ENCODE data around the gene CHD2.
A peak's percentile ranks its signal among the peaks of the same experiment; 100 is the strongest.

CHD2 gene

DNA sequence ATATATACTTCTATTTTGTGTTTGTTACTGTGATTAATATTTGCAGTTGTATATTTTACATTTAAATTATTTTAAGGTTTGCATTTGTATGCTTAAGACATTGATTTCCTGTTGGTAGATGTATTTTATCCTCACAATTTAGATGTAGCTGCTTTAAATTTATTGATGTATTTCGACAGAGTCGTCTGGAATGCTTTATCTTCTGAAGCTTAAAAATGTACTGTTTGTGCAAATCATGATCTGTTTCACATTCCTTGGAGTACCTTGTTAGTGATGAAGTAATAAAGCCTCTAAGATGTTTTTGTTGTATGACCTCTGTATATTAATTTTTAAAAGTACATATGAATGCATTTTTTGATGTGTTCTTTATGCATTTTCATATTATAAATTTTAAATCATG lies 1.9 kb downstream of the CHD2 start:
- DNase-seq (ENCODE audit: low spot score): no peak
- Histone ChIP-seq H3K4me3 (peak overlapping the region; percentile 73), H3K27ac (peak overlapping the region; percentile 91 to 98)
- TF ChIP-seq, protein P1, sequence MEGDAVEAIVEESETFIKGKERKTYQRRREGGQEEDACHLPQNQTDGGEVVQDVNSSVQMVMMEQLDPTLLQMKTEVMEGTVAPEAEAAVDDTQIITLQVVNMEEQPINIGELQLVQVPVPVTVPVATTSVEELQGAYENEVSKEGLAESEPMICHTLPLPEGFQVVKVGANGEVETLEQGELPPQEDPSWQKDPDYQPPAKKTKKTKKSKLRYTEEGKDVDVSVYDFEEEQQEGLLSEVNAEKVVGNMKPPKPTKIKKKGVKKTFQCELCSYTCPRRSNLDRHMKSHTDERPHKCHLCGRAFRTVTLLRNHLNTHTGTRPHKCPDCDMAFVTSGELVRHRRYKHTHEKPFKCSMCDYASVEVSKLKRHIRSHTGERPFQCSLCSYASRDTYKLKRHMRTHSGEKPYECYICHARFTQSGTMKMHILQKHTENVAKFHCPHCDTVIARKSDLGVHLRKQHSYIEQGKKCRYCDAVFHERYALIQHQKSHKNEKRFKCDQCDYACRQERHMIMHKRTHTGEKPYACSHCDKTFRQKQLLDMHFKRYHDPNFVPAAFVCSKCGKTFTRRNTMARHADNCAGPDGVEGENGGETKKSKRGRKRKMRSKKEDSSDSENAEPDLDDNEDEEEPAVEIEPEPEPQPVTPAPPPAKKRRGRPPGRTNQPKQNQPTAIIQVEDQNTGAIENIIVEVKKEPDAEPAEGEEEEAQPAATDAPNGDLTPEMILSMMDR (IDR thresholded peaks at IDR 0.05): no peak

DNA sequence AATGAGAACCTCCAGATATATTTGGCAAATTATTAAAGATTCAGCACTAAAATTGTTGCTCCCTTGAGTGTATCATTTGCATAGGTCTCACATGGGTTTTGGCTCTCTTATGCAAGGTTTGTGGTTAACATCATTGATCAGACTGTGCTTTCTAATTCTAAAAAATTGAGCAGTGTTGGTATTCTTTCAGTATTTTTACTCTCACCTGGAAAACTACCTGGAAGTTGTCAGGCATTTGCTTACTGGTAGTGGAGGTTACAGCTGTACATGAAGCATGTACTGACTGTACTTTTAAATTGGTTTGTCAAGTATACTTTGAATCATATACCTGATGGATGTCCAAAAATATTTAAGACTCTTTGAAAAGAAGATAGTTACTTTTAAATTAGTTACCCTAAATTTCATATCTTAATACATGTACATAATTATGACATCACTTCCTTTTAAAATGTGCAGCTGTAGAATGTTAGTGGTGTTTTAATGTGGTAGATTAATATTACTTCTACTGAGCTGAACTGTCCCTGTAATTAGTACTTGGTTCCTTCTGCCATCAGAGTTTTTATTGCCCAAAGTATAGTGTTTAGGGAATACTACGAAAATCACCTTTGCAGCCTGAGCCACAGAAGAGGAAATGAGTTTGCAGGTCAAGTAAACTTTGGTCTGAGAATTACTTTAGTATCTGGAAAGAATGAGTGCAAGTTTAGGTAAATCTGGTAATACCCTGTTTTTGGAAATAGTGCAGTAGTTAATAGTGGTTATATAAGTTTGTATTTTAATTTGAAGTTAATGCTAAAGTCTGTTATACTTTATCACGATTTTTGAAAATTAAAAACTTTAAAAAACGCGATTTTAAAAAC lies 2.8 kb downstream of the CHD2 start:
- H3K4me3 ChIP-seq: peak overlapping the region; percentile 73
- TF ChIP-seq, protein P1 (IDR thresholded peaks at IDR 0.05): no peak
- H3K27ac ChIP-seq: peak overlapping the region; percentile 95 to 98
- DNase-seq (ENCODE audit: low spot score): no peak

DNA sequence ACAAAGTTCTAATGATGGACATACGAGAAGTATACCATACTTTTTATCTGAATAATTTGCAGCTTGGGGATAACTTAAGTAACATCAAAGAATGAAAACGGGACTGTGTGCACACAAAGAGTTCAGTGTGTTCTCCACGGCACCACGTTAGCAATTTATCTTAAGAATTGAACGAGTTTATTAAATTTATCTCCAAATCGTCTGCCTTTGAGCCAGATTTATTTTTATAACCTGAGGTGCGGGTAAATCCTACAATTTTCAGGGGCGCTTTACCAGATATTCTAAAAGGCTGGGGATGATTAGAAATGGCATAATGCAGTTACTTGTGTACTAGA lies 3.5 kb downstream of the CHD2 start:
- Histone ChIP-seq H3K4me3 (peak overlapping the region; percentile 73), H3K27ac (peak overlapping the region; percentile 95 to 98)
- no peak for DNase-seq (ENCODE audit: low spot score)
- TF ChIP-seq, protein P1 (IDR thresholded peaks at IDR 0.05): no peak

DNA sequence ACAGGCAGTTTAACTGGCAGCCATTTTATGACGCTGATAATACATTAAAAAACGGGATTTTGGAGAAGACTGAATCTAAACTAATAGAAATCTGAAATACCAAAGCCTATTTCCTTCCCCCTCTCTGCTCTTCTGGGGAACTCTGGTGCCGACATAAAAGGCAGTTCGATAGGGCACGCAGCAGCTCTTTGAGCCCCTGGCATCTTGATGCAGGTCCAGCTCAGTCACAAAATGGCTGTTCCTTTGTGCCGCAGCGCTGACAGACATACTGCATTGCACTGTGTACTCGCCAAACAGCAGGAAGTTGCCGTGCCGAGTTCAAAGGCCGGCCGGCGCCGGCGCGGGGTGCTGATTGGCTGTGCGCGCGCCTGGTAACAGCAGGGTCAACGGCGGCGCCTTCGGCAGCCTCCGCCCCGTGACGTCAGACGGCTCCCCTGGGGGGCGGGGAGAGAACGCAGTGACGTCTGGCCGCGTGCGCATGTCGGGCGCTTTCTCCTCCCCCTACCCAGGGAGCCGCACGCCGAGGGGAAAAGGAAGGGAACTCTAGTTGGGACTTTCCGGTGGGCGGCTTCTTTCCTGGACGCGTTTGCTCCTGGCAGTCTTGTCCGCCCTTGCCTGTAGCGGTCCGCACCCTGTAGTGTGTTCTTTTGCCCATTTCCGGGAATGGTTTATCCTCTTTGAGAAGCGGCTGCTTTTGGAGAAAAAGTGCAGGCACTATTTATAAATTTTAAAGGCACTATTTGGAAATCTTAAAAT lies 4.0 kb downstream of the CHD2 start:
- DNase-seq (ENCODE audit: low spot score): peak; percentile 100
- H3K27ac ChIP-seq: peak overlapping the region; percentile 95 to 98
- TF ChIP-seq, protein P1 (IDR thresholded peaks at IDR 0.05): no peak

DNA sequence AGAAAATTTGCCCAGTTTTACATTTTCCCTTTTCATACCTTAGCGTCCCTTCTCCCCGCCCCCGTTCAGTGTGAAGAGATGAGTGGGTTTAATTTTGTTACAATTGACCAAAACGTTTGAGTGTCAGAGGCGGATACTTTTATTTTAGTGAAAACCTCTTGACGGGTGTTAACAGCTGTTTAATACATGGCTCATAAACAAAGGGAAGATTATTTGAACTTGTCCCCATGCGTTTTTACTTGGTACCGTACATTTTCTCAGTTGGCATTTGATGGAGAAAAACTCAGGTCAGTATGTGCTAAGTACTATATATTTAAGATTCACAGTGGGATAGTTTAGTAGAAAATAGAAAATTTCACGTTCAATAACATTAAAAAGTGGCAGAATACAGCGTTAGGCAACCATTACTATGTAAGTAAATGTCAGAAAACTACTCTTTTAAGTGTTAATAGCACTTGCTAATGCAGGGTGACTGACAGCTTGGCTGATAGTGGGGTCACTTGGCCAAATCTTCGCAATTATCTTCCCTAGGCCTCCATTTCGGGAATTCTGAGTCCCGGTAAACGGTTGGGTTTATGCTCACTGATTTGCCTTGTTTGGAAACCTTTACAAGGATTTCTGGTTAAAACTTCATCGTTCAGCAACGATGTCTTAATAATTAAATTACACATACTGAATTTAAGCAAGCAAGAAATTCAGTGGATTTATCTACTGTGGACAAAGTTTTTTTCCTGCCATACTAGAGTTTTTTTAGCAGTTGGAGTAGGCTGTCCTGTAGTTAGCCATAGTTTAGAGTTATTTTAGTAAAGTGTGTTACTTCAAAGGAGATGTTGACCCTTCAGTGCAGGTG lies 4.8 kb downstream of the CHD2 start:
- DNase-seq (ENCODE audit: low spot score): peak; percentile 63
- H3K27ac ChIP-seq: peak overlapping the region; percentile 95 to 98
- peak overlapping the region; percentile 70 for H3K4me3 ChIP-seq
- TF ChIP-seq, protein P1 (IDR thresholded peaks at IDR 0.05): no peak

More for the DNA sequence above, 4.0 kb downstream of the CHD2 start:
- peak overlapping the region; percentile 73 for H3K4me3 ChIP-seq

DNA sequence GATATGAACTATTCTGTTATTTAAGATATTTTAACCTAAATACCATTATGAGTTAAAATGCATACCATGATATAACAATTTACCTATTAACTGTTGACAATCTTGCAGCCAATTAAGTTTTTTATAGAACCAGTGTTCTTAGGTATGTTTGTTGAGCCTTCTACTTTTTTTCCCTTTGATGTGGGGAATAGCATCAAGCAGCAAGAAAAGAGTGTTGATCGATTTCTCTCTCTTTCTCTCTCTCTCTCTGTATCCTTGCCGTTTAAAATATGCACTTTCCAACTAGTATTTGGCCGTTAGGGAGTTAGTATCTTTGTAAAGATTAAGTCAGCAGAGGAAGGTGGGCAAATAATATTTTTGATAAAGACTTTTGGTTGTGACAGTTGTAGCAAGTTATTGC lies 5.9 kb downstream of the CHD2 start:
- TF ChIP-seq, protein P1 (IDR thresholded peaks at IDR 0.05): no peak
- DNase-seq (ENCODE audit: low spot score): no peak
- Histone ChIP-seq H3K4me3 (peak overlapping the region; percentile 70), H3K27ac (peak overlapping the region; percentile 95 to 98)
